Neuronal stem cell (in vitro differentiated cells): ENCODE data around the gene TSPAN9.

Experiments
- DNase-seq: peaks from one replicate; pipeline ENCODE4 v3.0.0-alpha.2; 2013; ENCODE audit warnings: low spot score
- H2AFZ ChIP-seq: one replicate; pipeline ENCODE4 v1.6.1; 2013; ENCODE audit warnings: mild to moderate bottlenecking, low read length, inconsistent platforms
- H2AK5ac ChIP-seq: 2 replicates; pipeline ENCODE4 v1.6.1; 2013; ENCODE audit warnings: low read depth, mild to moderate bottlenecking, inconsistent platforms, low read length, moderate library complexity, mixed read lengths
- H2BK120ac ChIP-seq: 2 replicates; pipeline ENCODE4 v1.6.1; 2013; ENCODE audit warnings: low read depth, mild to moderate bottlenecking, inconsistent platforms, low read length, moderate library complexity, mixed read lengths
- H2BK12ac ChIP-seq: one replicate; pipeline ENCODE4 v1.6.1; 2013; ENCODE audit warnings: low read length, inconsistent platforms
- H2BK15ac ChIP-seq: 2 replicates; pipeline ENCODE4 v1.6.1; 2013; ENCODE audit warnings: mild to moderate bottlenecking, low read length, inconsistent platforms, mixed read lengths
- H2BK5ac ChIP-seq: one replicate; pipeline ENCODE4 v1.6.1; 2013; ENCODE audit warnings: inconsistent platforms, mild to moderate bottlenecking, low read length, moderate library complexity
- H3K14ac ChIP-seq: one replicate; pipeline ENCODE4 v1.6.1; 2013; ENCODE audit warnings: low read length, inconsistent platforms
- H3K18ac ChIP-seq: 2 replicates; pipeline ENCODE4 v1.6.1; 2013; ENCODE audit warnings: low read length, inconsistent platforms
- H3K23ac ChIP-seq: 2 replicates; pipeline ENCODE4 v1.6.1; 2013; ENCODE audit warnings: low read depth, mild to moderate bottlenecking, mixed read lengths, low read length, inconsistent platforms; ENCODE audit not compliant: poor library complexity
- H3K27ac ChIP-seq: replicated peaks from 3 replicates; pipeline ENCODE4 v1.5.1; 2013; ENCODE audit warnings: low read length, inconsistent platforms
- H3K27me3 ChIP-seq, 3 experiments: 2 replicates each; pipeline ENCODE4 v1.6.1; 2013; ENCODE audit warnings: low read length in 3 of 3, mild to moderate bottlenecking in 2 of 3, inconsistent platforms in 1 of 3, low read depth in 1 of 3, mixed read lengths in 1 of 3, moderate library complexity in 1 of 3; ENCODE audit not compliant: control insufficient read depth in 3 of 3, insufficient read depth in 3 of 3
- H3K36me3 ChIP-seq, 2 donors: replicated peaks in 1 of 2; 2 replicates each; pipeline ENCODE4 v1.6.1; 2013; ENCODE audit warnings: low read length in 2 of 2; ENCODE audit not compliant: control insufficient read depth in 2 of 2, insufficient read depth in 2 of 2
- H3K4ac ChIP-seq: 2 replicates; pipeline ENCODE4 v1.6.1; 2013; ENCODE audit warnings: inconsistent platforms, mild to moderate bottlenecking, low read length, moderate library complexity
- H3K4me1 ChIP-seq, 2 donors: 1 replicate in 1 of 2; 2 replicates in 1 of 2; pipeline ENCODE4 v1.6.1; 2013; ENCODE audit warnings: low read length in 2 of 2, low read depth in 1 of 2; ENCODE audit not compliant: control insufficient read depth in 2 of 2, insufficient read depth in 1 of 2
- H3K4me2 ChIP-seq: one replicate; pipeline ENCODE4 v1.6.1; 2013; ENCODE audit warnings: mild to moderate bottlenecking, low read length, inconsistent platforms; ENCODE audit not compliant: insufficient read depth, poor library complexity, severe bottlenecking
- H3K4me3 ChIP-seq, 2 donors: 2 replicates each; pipeline ENCODE4 v1.5.1; 2013; ENCODE audit warnings: low read length in 2 of 2, mild to moderate bottlenecking in 2 of 2, inconsistent platforms in 1 of 2, moderate library complexity in 1 of 2
- H3K79me1 ChIP-seq: one replicate; pipeline ENCODE4 v1.6.1; 2013; ENCODE audit warnings: low read depth, mild to moderate bottlenecking, inconsistent platforms, low read length, moderate library complexity
- H3K9ac ChIP-seq: one replicate; pipeline ENCODE4 v1.6.1; 2013; ENCODE audit warnings: mild to moderate bottlenecking, low read depth, low read length, inconsistent platforms; ENCODE audit not compliant: poor library complexity
- H3K9me3 ChIP-seq, 2 donors: replicated peaks in 1 of 2; 2 replicates each; pipeline versions ENCODE3 to v1.6.1; 2013; ENCODE audit warnings: low read length in 2 of 2, mild to moderate bottlenecking in 2 of 2, inconsistent platforms in 1 of 2, low read depth in 1 of 2, mixed read lengths in 1 of 2, moderate library complexity in 1 of 2; ENCODE audit not compliant: control insufficient read depth in 2 of 2, insufficient read depth in 1 of 2
- H4K8ac ChIP-seq: one replicate; pipeline ENCODE4 v1.6.1; 2013; ENCODE audit warnings: low read depth, mild to moderate bottlenecking, inconsistent platforms, low read length, moderate library complexity
- H4K91ac ChIP-seq: one replicate; pipeline ENCODE4 v1.6.1; 2013; ENCODE audit warnings: low read length, low read depth, mild to moderate bottlenecking, inconsistent platforms; ENCODE audit not compliant: poor library complexity
- WGBS, 2 donors: extraction: QIAGEN DNeasy Blood & Tissue Kit; methylation state at CpG; one replicate each; pipeline ENCODE4 v1.1.7; 2013; ENCODE audit warnings: missing lambda C conversion rate in 2 of 2, mixed read lengths in 1 of 2; ENCODE audit not compliant: insufficient read length in 2 of 2, insufficient replicate concordance in 1 of 2; ENCODE audit errors: extremely low coverage in 2 of 2; 5-methylcytosine and 5-hydroxymethylcytosine counted together

The TSPAN9 gene

GRCh38 chr12:3216726-3217682 is 139.8 kb downstream of the TSPAN9 start:
- peak overlapping the region; percentile 49 for H2BK5ac ChIP-seq
- WGBS, 2 donors = no CpG with 5 or more reads among the region's 12 CpGs
- H3K79me1 ChIP-seq = no peaks in the 10 kb centered on the region
- H2BK15ac ChIP-seq = no peak overlapping the region
- H3K14ac ChIP-seq = no peak overlapping the region
- no peak overlapping the region for H3K4me3 ChIP-seq
- no peak overlapping the region for H3K4ac ChIP-seq
- no peak overlapping the region for H2BK120ac ChIP-seq
- no peak overlapping the region for H2BK12ac ChIP-seq
- H3K18ac ChIP-seq = no peak overlapping the region
- H3K36me3 ChIP-seq = no peaks in the 10 kb centered on the region
- no peak overlapping the region for H2AFZ ChIP-seq
- no peak overlapping the region for H3K4me2 ChIP-seq
- H3K9ac ChIP-seq = no peak overlapping the region
- no peak overlapping the region for H3K27ac ChIP-seq
- no peaks in the 10 kb centered on the region for H3K27me3 ChIP-seq
- no peak overlapping the region for H4K91ac ChIP-seq
- no peak overlapping the region for H3K23ac ChIP-seq
- H3K4me1 ChIP-seq = peaks cover 30 to 39% of the 10 kb centered on the region in 2 donors
- H2AK5ac ChIP-seq = peak overlapping the region; percentile 25
- no peak overlapping the region for H4K8ac ChIP-seq
- H3K9me3 ChIP-seq = no peaks in the 10 kb centered on the region
- DNase-seq = no peak

- Histone ChIP-seq H2AFZ (no peak overlapping the region), H3K27me3 (no peaks in the 10 kb centered on the region), H3K27ac (no peak overlapping the region), H3K4ac (no peak overlapping the region), H3K18ac (no peak overlapping the region), H3K14ac (no peak overlapping the region), H3K4me2 (no peak overlapping the region), H3K4me3 (no peak overlapping the region), H3K23ac (no peak overlapping the region), H4K91ac (no peak overlapping the region), H2BK5ac (no peak overlapping the region), H3K36me3 (no peaks in the 10 kb centered on the region), H4K8ac (no peak overlapping the region), H3K9me3 (no peaks in the 10 kb centered on the region), H2BK12ac (no peak overlapping the region), H2BK15ac (no peak overlapping the region), H3K4me1 (peaks cover 30 to 38% of the 10 kb centered on the region in 2 donors), H2AK5ac (no peak overlapping the region), H3K9ac (no peak overlapping the region), H3K79me1 (no peaks in the 10 kb centered on the region), H2BK120ac (no peak overlapping the region)
- DNase-seq = no peak
- no CpG with 5 or more reads among the region's 4 CpGs for WGBS, 2 donors
Observed at GRCh38 chr12:3217683-3218079, 140.5 kb downstream of the TSPAN9 start.

GRCh38 chr12:3218228-3219171 is 141.3 kb downstream of the TSPAN9 start:
- Histone ChIP-seq H3K18ac (no peak overlapping the region), H3K23ac (no peak overlapping the region), H3K4me3 (no peak overlapping the region), H3K4me2 (no peak overlapping the region), H3K27ac (no peak overlapping the region), H4K91ac (no peak overlapping the region), H2AK5ac (no peak overlapping the region), H3K27me3 (no peaks in the 10 kb centered on the region), H2BK12ac (no peak overlapping the region), H3K36me3 (no peaks in the 10 kb centered on the region), H3K79me1 (no peaks in the 10 kb centered on the region), H2BK120ac (no peak overlapping the region), H4K8ac (no peak overlapping the region), H3K4me1 (peaks cover 22 to 30% of the 10 kb centered on the region in 2 donors), H2AFZ (no peak overlapping the region), H2BK5ac (no peak overlapping the region), H2BK15ac (no peak overlapping the region), H3K4ac (no peak overlapping the region), H3K14ac (no peak overlapping the region), H3K9ac (no peak overlapping the region), H3K9me3 (no peaks in the 10 kb centered on the region)
- no CpG with 5 or more reads among the region's 19 CpGs for WGBS, 2 donors
- DNase-seq = no peak

- Histone ChIP-seq H2AK5ac (no peak overlapping the region), H3K9me3 (no peaks in the 10 kb centered on the region), H3K36me3 (no peaks in the 10 kb centered on the region), H2BK15ac (no peak overlapping the region), H3K4me2 (no peak overlapping the region), H3K23ac (no peak overlapping the region), H3K79me1 (no peaks in the 10 kb centered on the region), H4K8ac (no peak overlapping the region), H4K91ac (no peak overlapping the region), H3K9ac (no peak overlapping the region), H2BK12ac (no peak overlapping the region), H3K4me1 (peaks cover 15 to 23% of the 10 kb centered on the region in 2 donors), H3K4ac (no peak overlapping the region), H2AFZ (no peak overlapping the region), H3K18ac (no peak overlapping the region), H3K27me3 (no peaks in the 10 kb centered on the region), H2BK5ac (no peak overlapping the region), H3K4me3 (no peak overlapping the region), H2BK120ac (no peak overlapping the region), H3K14ac (no peak overlapping the region), H3K27ac (no peak overlapping the region)
- no CpG with 5 or more reads among the region's 8 CpGs for WGBS, 2 donors
- no peak for DNase-seq
Observed at GRCh38 chr12:3219233-3219632, 142.1 kb downstream of the TSPAN9 start.
